ENCODE results near the gene PPP1R12C.

Gene PPP1R12C

DNA sequence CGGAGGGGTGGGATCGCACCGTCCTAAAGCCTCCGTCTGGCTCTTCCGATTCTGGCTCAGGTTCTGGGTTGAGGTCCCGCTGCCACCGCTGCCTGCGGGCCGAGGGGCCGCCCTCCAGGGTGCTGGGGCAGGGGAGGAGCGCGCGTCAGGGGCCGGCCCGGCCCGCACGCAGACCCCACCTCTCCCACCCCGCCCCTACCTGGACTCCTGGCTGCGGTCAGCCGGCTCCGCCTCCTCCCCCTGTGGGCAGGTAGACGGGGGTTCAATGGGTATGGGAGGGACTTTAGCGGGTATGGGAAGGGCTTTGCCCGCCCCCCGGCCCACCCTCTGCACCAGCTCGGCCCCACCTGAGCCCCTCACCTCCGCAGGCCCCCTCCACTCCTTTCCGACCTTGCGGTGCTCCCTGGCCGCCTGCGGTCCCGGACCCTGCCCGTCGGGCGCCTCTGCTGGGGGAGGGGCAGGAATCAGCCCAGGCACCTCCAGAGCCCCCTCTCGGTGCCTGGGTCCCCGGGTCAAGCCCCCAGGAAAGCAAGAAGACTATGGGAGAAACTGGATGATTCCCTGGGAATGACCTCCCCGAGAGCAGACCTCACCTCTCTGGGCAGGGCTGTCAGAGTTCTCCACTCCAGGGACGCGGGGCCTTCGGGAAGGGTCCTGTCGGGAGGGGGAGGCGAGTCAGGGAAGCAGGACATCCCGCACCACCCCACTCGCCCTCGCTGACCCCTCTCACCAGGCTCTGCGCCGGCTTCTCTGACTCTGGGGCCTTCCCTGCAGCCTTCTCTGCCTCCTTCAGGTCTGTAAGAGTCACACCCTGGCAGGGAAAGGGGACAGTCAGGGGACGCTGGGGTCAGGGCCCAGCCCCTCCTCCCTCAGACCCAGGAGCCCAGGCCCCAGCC lies 24.8 kb downstream of the PPP1R12C start:
- TF ChIP-seq, protein P1, sequence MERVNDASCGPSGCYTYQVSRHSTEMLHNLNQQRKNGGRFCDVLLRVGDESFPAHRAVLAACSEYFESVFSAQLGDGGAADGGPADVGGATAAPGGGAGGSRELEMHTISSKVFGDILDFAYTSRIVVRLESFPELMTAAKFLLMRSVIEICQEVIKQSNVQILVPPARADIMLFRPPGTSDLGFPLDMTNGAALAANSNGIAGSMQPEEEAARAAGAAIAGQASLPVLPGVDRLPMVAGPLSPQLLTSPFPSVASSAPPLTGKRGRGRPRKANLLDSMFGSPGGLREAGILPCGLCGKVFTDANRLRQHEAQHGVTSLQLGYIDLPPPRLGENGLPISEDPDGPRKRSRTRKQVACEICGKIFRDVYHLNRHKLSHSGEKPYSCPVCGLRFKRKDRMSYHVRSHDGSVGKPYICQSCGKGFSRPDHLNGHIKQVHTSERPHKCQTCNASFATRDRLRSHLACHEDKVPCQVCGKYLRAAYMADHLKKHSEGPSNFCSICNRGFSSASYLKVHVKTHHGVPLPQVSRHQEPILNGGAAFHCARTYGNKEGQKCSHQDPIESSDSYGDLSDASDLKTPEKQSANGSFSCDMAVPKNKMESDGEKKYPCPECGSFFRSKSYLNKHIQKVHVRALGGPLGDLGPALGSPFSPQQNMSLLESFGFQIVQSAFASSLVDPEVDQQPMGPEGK (CRISPR knock-in tag; IDR thresholded peaks at IDR 0.05; ENCODE audit: borderline replicate concordance): no peak
- TF ChIP-seq RARB (CRISPR knock-in tag; IDR thresholded peaks at IDR 0.05) (no peak), SNAI2 (CRISPR knock-in tag; IDR thresholded peaks at IDR 0.05) (no peak), ARNTL (CRISPR knock-in tag; IDR thresholded peaks at IDR 0.05; ENCODE audit: borderline replicate concordance, low read depth) (no peak), OSR1 (CRISPR knock-in tag; IDR thresholded peaks at IDR 0.05) (no peak), CSDC2 (CRISPR knock-in tag; IDR thresholded peaks at IDR 0.05) (no peak), ZFP30 (CRISPR knock-in tag; IDR thresholded peaks at IDR 0.05) (no peak), ZNF565 (CRISPR knock-in tag; conservative IDR thresholded peaks at IDR 0.05; ENCODE audit: low read depth) (no peak), PPARA (CRISPR knock-in tag; IDR thresholded peaks at IDR 0.05; ENCODE audit: borderline replicate concordance) (no peak), ESRRG (CRISPR knock-in tag; IDR thresholded peaks at IDR 0.05) (no peak), BACH2 (CRISPR knock-in tag; IDR thresholded peaks at IDR 0.05; ENCODE audit: borderline replicate concordance) (no peak), ISL1 (CRISPR knock-in tag; IDR thresholded peaks at IDR 0.05) (no peak), TOX (CRISPR knock-in tag; IDR thresholded peaks at IDR 0.05; ENCODE audit: borderline replicate concordance) (no peak), ZC3H10 (CRISPR knock-in tag; IDR thresholded peaks at IDR 0.05) (no peak)
- TF ChIP-seq, protein P2, sequence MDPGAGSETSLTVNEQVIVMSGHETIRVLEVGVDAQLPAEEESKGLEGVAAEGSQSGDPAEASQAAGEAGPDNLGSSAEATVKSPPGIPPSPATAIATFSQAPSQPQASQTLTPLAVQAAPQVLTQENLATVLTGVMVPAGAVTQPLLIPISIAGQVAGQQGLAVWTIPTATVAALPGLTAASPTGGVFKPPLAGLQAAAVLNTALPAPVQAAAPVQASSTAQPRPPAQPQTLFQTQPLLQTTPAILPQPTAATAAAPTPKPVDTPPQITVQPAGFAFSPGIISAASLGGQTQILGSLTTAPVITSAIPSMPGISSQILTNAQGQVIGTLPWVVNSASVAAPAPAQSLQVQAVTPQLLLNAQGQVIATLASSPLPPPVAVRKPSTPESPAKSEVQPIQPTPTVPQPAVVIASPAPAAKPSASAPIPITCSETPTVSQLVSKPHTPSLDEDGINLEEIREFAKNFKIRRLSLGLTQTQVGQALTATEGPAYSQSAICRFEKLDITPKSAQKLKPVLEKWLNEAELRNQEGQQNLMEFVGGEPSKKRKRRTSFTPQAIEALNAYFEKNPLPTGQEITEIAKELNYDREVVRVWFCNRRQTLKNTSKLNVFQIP (CRISPR knock-in tag; IDR thresholded peaks at IDR 0.05; ENCODE audit: borderline replicate concordance, low read depth): no peak

DNA sequence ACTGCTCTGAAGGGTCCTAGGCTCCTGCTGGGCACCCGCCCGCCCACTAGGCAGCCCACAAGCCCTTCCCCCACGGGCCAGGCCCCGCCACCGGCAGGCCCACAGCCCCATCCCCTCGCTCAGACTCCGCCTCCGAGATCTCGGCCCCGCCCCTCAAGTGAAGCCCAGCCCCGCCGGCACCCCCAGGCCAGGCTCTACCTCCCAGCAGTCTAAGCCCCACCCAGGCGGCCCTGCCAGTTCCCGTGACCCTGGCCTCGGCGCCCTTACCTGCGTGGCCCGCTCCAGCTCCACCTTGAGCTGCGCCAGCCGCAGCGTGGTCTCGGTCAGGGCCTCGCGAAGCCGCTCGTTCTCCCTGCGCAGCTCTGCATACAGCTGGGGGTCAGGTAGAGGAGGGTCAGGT lies 25.5 kb downstream of the PPP1R12C start:
- no peak for TF ChIP-seq TOX (CRISPR knock-in tag; IDR thresholded peaks at IDR 0.05; ENCODE audit: borderline replicate concordance)
- TF ChIP-seq ZFP3 (CRISPR knock-in tag; IDR thresholded peaks at IDR 0.05): no peak
- TF ChIP-seq, protein P1 (CRISPR knock-in tag; IDR thresholded peaks at IDR 0.05; ENCODE audit: borderline replicate concordance): no peak
- no peak for TF ChIP-seq GLIS3 (CRISPR knock-in tag; IDR thresholded peaks at IDR 0.05)
- no peak for TF ChIP-seq ZFP30 (CRISPR knock-in tag; IDR thresholded peaks at IDR 0.05)
- no peak for TF ChIP-seq BACH2 (CRISPR knock-in tag; IDR thresholded peaks at IDR 0.05; ENCODE audit: borderline replicate concordance)
- no peak for TF ChIP-seq ESRRG (CRISPR knock-in tag; IDR thresholded peaks at IDR 0.05)
- TF ChIP-seq, protein P3, sequence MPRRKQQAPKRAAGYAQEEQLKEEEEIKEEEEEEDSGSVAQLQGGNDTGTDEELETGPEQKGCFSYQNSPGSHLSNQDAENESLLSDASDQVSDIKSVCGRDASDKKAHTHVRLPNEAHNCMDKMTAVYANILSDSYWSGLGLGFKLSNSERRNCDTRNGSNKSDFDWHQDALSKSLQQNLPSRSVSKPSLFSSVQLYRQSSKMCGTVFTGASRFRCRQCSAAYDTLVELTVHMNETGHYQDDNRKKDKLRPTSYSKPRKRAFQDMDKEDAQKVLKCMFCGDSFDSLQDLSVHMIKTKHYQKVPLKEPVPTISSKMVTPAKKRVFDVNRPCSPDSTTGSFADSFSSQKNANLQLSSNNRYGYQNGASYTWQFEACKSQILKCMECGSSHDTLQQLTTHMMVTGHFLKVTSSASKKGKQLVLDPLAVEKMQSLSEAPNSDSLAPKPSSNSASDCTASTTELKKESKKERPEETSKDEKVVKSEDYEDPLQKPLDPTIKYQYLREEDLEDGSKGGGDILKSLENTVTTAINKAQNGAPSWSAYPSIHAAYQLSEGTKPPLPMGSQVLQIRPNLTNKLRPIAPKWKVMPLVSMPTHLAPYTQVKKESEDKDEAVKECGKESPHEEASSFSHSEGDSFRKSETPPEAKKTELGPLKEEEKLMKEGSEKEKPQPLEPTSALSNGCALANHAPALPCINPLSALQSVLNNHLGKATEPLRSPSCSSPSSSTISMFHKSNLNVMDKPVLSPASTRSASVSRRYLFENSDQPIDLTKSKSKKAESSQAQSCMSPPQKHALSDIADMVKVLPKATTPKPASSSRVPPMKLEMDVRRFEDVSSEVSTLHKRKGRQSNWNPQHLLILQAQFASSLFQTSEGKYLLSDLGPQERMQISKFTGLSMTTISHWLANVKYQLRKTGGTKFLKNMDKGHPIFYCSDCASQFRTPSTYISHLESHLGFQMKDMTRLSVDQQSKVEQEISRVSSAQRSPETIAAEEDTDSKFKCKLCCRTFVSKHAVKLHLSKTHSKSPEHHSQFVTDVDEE (CRISPR knock-in tag; IDR thresholded peaks at IDR 0.05): no peak
- TF ChIP-seq, protein P4, sequence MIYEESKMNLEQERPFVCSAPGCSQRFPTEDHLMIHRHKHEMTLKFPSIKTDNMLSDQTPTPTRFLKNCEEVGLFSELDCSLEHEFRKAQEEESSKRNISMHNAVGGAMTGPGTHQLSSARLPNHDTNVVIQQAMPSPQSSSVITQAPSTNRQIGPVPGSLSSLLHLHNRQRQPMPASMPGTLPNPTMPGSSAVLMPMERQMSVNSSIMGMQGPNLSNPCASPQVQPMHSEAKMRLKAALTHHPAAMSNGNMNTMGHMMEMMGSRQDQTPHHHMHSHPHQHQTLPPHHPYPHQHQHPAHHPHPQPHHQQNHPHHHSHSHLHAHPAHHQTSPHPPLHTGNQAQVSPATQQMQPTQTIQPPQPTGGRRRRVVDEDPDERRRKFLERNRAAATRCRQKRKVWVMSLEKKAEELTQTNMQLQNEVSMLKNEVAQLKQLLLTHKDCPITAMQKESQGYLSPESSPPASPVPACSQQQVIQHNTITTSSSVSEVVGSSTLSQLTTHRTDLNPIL (CRISPR knock-in tag; IDR thresholded peaks at IDR 0.05; ENCODE audit: low read depth): no peak
- TF ChIP-seq ISL1 (CRISPR knock-in tag; IDR thresholded peaks at IDR 0.05): no peak
- TF ChIP-seq ARNTL (CRISPR knock-in tag; IDR thresholded peaks at IDR 0.05; ENCODE audit: borderline replicate concordance, low read depth): no peak
- no peak for TF ChIP-seq ZNF70 (CRISPR knock-in tag; IDR thresholded peaks at IDR 0.05)
- no peak for TF ChIP-seq OSR1 (CRISPR knock-in tag; IDR thresholded peaks at IDR 0.05)
- no peak for TF ChIP-seq ZC3H10 (CRISPR knock-in tag; IDR thresholded peaks at IDR 0.05)
- TF ChIP-seq ZNF8 (CRISPR knock-in tag; IDR thresholded peaks at IDR 0.05): no peak
- no peak for TF ChIP-seq CSDC2 (CRISPR knock-in tag; IDR thresholded peaks at IDR 0.05)
- no peak for TF ChIP-seq RARB (CRISPR knock-in tag; IDR thresholded peaks at IDR 0.05)
- TF ChIP-seq, protein P2 (CRISPR knock-in tag; IDR thresholded peaks at IDR 0.05; ENCODE audit: borderline replicate concordance, low read depth): no peak
- TF ChIP-seq PPARA (CRISPR knock-in tag; IDR thresholded peaks at IDR 0.05; ENCODE audit: borderline replicate concordance): no peak
- no peak for ATAC-seq

More for the DNA sequence above, 24.8 kb downstream of the PPP1R12C start:
- no peak for ATAC-seq
